ENCODE measurements around the gene RDM1. TPM values are rescaled to one million over a fixed set of nuclear protein-coding genes. Genes with fewer than 3 reads are reported as not detected.

RDM1 gene
- polyA plus RNA-seq, 1 experiment: 0.17 TPM

- CTCF ChIA-PET: no interaction called here
- Histone ChIP-seq H3K27me3 (ENCODE audit: control insufficient read depth, insufficient read depth, low read length) (no peaks in the 10 kb centered on the region; the same call in 1 of the 2 replicates), H3K4me3 (ENCODE audit: low read depth, low read length) (no peak overlapping the region), H3K36me3 (ENCODE audit: control insufficient read depth, insufficient read depth, low read length) (no peaks in the 10 kb centered on the region)
- POLR2A ChIA-PET: no interaction called here
- TF ChIP-seq CTCF (IDR thresholded peaks at IDR 0.05; ENCODE audit: insufficient read depth, low read depth, low read length): no peak
- no peak for DNase-seq (ENCODE audit: low read depth)
Measured at GRCh38 chr17:35907691-35908090, 22.9 kb downstream of the RDM1 start.

GRCh38 chr17:35906926-35907637 is 23.5 kb downstream of the RDM1 start:
- TF ChIP-seq CTCF (IDR thresholded peaks at IDR 0.05; ENCODE audit: insufficient read depth, low read depth, low read length): no peak
- POLR2A ChIA-PET: no interaction called here
- Histone ChIP-seq H3K36me3 (ENCODE audit: control insufficient read depth, insufficient read depth, low read length) (no peaks in the 10 kb centered on the region), H3K27me3 (ENCODE audit: control insufficient read depth, insufficient read depth, low read length) (no peaks in the 10 kb centered on the region), H3K4me3 (ENCODE audit: low read depth, low read length) (no peak overlapping the region)
- no peak for DNase-seq (ENCODE audit: low read depth)
- CTCF ChIA-PET: no interaction called here

GRCh38 chr17:35906191-35906925 is 24.2 kb downstream of the RDM1 start:
- Histone ChIP-seq H3K27me3 (ENCODE audit: control insufficient read depth, insufficient read depth, low read length) (no peaks in the 10 kb centered on the region), H3K36me3 (ENCODE audit: control insufficient read depth, insufficient read depth, low read length) (no peaks in the 10 kb centered on the region), H3K4me3 (ENCODE audit: low read depth, low read length) (no peak overlapping the region)
- CTCF ChIA-PET: no interaction called here
- no peak for TF ChIP-seq CTCF (IDR thresholded peaks at IDR 0.05; ENCODE audit: insufficient read depth, low read depth, low read length)
- POLR2A ChIA-PET: no interaction called here
- no peak for DNase-seq (ENCODE audit: low read depth)

- POLR2A ChIA-PET: no interaction called here
Measured at GRCh38 chr17:35903451-35903850, 27.1 kb downstream of the RDM1 start.

More at GRCh38 chr17:35903451-35903850, 27.1 kb downstream of the RDM1 start:
- H3K27me3 ChIP-seq (ENCODE audit: control insufficient read depth, insufficient read depth, low read length): peaks cover 2% of the 10 kb centered on the region; the same call in 1 of the 2 replicates
- TF ChIP-seq CTCF (IDR thresholded peaks at IDR 0.05; ENCODE audit: insufficient read depth, low read depth, low read length): no peak
- H3K4me3 ChIP-seq (ENCODE audit: low read depth, low read length): no peak overlapping the region
- H3K36me3 ChIP-seq (ENCODE audit: control insufficient read depth, insufficient read depth, low read length): no peaks in the 10 kb centered on the region
- DNase-seq (ENCODE audit: low read depth): no peak
- CTCF ChIA-PET: no interaction called here

Measured in BJ (cell line).